HG02970 (cell line): Measurements from ENCODE around the gene ALDH9A1.
"Not testable (repeated sequence)": the region's sequence is repeated elsewhere in the genome, so short reads cannot be mapped to it uniquely, and the experiment has no call there.

Source experiments
- ATAC-seq: cut with Tn5 transposase; IDR thresholded peaks from one replicate; pipeline ENCODE4 v1.9.1; 2021; ENCODE audit warnings: mild to moderate bottlenecking, moderate library complexity, moderate number of reproducible peaks; ENCODE audit not compliant: unreplicated experiment, low FRiP score

ALDH9A1 gene

DNA sequence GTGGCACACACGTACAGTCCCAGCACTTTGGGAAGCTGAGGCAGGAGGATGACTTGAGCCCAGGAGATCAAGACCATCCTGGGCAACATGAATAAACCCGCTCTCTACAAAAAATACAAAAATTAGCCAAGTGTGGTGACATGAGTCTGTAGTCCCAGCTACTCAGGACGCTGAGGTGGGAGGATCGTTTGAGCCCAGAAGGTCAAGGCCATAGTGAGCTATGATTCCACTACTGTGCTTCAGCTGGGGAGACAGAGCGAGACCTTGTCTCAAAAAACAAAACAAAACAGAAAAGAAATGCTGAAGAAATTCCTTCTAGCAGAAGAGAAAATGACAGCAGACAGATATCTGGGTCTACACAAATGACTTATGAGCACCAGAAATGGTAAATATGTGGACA lies 10.3 kb downstream of the ALDH9A1 start:
- ATAC-seq, result no peak

DNA sequence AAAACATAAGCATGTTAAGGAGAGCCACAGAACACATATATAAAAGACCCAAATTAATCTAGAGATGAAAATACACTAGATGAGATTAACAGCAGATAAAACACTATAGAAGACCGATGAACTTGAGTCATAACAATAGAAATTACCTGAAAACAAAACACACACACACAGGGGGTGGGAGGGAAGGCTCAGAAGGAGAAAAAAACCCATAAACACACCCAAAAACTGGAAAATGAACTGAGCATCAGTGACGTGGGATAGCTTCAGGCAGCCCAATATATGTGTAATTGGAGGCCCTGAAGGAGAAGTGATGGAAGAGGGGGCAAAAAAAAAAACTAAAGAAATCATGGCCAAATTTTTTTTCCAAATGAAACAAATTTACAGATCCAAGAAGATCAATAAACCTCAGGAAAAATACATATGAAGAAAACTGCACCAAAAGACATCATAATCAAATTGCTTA lies 11.4 kb downstream of the ALDH9A1 start:
- ATAC-seq, result no peak

DNA sequence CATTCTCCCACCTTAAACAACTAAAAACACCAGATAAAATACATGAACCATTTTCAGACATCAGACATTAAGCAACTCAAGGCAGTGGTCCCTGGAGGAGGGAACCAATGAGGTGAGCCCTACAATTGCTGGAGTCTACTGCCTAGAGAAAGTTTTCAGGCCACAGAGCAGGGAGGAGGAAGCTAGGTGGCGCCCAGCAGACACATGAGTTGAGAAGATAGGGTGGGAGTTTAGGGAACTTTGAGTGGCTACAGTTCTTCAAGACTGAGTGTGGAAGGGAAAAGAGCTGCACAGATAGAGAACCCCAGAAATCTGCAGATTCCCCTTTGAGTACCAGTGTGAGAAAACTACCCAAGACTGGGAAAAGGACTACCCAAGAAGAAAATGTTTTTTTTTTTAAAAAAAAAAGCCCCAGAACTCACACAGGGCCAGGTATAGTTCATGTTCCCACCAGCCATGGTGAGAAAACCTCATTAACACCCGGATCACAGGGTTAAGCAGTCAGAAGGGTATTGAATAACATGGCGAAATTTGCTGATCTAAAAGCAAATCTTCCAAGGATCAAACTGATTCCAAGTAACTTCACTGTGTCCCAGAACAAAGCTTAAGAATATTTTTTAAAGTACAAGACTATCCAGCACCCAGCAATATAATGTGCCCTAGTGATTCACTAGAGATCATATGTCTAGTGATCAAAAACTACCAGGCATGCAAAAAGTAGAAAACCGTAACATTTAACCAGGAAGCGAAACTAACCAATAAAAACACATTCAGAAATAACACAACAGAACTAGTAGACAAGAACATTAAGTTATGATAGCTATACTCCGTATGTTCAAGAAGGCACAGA lies 12.0 kb downstream of the ALDH9A1 start:
- no peak for ATAC-seq

DNA sequence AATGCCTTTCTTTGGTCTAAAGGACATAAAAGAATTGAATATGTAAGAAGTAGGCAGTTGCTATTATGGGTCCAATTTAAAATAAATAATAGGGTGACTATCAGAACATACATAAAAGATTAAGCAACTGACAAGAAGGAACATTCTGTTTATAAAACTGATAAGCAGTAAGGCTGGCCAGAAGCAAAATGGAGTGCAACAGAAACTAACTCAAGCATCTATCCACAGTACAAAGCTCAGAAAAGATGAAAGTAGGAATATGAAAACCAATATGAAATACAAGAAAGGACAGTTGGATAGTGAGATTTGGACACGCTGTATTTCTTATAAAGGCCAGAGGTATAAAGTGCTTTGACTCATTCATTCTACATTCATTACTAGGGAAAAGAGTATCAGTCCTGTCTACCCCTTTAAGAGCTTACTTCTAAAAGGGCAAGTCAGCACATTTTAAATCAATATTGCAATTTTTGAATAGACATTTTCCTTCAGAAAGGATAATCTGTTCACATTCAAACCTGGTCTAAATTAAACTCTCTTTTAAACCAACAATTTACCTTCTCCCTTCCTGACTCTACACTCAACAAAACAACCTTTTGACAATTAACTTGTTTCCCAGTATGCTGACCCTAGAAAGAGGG lies 14.4 kb downstream of the ALDH9A1 start:
- no peak for ATAC-seq

DNA sequence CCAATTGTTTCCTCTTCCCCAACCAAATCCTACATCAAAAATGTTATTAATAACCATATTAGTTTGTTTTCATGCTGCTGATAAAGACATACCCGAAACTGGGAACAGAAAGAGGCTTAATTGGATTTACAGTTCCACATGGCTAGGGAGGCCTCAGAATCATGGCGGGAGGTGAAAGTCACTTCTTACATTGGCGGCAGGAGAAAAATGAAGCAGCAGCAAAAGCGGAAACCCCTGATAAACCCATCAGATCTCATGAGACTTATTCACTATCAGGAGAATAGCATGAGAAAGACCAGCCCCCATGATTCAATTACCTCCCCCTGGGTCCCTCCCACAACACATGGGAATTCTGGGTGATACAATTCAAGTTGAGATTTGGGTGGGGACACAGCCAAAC lies 17.6 kb downstream of the ALDH9A1 start:
- ATAC-seq, result not testable (repeated sequence)

DNA sequence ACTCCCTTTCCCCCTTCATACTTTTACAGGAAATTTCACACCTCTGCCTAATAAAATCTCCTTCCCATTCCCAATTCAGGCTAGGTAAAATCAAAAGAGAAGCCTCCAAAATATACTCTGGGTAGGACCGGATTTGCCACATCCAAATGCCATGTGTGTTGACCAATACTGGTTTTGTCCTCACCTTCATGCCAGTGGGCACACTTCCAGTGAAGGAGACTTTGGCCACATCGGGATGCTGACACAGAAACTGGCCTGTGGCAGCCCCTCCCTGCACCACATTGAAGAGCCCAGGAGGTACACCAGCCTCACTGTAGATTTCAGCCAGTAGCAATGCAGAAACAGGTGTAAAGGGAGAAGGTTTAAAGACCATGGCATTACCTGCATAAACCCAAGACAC lies 18.1 kb downstream of the ALDH9A1 start:
- ATAC-seq, result no peak

DNA sequence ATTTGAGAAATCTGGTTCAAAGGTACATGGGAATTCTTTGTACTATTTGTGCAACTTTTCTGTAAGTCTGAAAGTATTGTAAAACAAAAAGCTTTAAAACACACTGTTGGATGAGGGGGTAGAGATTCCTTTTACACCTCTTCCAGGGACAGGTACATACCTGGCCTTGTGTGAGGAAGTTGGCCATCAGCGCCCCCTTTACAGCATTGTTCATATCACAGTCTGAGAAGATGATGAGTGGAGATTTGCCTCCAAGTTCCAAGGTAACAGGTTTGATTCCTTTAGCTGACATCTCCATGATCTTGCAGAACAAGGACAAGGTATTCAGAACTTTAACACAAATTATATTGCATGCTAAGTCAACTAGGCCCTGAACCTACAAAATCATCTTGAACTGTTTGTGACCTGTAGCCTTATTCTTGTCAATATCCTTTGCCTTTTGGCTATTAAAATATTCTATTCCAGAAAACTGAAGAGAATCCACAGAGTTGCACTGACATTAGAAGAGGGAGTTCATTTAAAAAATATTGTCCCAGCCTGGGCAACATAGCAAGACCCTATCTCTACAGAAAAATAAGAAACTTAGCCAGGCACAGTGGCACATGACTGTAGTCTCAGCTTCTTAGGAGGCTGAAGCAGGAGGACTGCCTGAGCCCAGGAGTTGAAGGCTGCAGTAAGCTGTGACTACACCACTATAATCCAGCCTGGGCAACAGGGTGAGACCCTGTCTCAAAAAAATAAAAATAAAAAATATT lies 18.9 kb downstream of the ALDH9A1 start:
- ATAC-seq, result no peak

DNA sequence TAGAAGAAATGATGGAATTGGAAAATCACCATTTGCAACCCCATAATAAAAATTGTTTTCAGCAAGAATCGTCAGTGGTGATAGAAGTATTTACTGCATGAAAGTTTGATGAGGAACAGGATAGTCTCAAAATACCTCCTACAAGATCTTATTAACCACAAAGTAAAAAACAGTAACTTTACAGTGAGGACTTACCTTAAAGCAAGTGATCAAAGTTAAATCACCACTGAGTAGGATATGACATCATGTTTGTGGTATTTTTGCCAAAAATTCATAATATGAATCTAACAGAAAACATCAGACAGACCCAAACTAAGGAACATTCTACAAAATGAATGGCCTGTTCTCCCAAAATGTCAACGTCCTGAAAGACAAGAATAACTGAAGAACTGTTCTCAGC lies 19.9 kb downstream of the ALDH9A1 start:
- ATAC-seq, result no peak

DNA sequence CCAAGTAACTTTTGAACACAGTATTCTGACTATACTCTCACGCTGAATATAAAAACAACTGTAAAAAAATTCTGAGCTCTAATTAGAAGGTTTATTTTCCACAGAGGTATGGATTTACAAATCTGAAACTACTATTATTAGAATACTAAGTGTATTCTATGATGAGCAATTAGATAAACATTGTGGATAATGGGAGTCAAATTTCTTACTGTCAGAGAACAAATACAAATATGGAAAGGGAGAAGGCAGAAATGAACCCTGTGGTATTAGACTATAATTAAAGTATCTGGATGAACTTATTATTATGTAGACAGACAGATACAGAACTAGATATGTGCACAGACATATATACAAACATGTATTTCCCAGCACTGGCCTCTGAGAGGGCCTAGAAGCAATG lies 22.6 kb downstream of the ALDH9A1 start:
- no peak for ATAC-seq

DNA sequence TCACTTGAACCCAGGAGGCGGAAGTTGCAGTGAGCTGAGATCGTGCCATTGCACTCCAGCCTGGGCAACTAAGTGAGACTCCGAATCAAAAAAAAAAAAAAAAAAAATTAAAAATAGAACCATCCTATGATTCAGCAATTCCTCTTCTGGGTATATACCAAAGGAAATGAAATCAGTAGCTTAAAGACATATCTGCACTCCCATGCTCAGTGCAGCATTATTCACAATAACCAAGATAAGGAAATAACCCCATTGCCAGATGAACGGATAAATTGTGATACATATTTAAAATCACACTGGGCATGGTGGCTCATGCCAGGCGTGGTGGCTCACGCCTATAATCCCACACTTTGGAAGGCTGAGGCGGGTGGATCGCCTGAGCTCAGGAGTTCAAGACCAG lies 23.8 kb downstream of the ALDH9A1 start:
- no peak for ATAC-seq

DNA sequence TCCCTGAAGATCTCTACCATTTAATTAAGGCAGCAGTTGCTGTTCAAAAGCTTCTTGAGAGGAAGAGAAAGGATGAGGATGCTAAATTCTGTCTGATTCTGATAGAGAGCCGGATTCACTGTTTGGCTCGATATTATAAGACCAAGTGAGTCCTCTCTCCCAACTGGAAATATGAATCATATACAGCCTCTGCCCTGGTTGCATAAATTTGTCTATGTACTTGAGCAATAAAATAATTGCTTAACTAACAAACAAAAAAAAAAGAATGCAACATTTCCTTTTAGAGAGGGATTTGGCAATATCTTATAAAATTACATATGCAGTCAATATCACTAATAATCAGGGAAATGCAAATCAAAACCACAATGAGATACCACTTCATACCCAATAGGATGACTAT lies 26.8 kb downstream of the ALDH9A1 start:
- ATAC-seq, result no peak

DNA sequence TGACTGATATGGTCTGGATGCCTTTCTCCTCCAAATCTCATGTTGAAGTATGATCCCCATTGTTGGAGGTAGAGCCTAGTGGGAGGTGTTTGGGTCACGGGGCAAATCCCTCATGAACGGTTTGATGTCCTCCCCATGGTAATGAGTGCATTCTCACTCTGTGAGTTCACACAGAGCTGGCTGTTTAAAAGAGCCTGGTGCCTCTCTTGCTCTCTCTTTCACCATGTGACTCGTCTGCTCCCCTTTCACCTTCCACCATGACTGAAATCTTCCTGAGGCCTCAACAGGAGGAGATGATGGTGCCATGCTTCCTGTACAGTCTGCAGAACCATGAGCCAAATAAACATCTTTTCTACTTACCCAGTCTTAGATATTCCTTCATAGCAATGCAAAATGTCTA lies 30.2 kb downstream of the ALDH9A1 start:
- no peak for ATAC-seq

DNA sequence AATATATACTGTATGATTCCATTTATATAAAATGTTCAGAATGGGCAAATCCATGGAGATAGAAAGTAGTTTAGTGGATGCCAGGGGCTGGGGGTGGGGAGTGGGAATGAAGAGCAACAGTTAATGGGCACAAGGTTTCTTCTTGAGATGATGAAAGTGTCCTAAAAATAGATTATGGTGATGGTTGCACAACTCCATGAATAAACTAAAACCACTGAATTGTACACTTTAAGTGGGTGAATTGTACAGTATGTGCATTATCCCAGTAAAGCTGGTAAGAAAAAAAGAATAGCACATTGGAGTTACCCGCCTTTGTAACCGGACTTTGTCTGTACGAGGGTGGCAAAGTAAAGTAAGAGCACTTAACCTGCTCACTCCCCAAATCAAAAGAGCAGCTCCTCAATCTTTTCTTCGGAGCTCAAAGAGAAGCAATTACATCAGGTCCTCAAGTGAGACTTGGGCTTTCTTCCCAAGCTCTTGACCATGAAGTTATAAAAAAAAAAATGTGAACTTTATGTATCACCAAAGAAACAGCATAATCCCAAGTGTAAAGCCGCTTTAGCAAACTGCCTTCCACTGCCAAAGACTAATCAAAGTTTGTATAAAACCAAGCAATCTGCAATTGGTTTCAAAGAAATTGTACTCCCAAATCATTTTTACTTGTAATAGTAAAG lies 32.1 kb downstream of the ALDH9A1 start:
- no peak for ATAC-seq

DNA sequence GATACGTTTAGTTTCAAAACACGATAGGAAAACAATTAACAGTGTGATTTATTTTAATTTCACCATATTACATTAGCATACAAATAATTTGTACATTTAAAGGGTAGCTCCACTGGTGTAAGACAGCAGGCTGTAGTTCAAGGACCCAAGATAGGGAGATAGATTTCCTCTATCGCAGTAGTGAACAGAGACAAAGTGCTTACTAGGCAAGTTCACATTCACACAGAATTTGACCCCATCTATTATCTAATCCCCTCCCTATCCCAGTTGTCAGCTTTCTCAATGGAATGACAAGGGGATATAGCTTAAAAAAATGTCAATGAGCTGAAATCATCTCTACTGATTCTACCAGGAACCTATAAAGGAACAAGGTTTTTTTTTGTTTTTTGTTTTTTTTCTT lies 36.2 kb downstream of the ALDH9A1 start:
- no peak for ATAC-seq

DNA sequence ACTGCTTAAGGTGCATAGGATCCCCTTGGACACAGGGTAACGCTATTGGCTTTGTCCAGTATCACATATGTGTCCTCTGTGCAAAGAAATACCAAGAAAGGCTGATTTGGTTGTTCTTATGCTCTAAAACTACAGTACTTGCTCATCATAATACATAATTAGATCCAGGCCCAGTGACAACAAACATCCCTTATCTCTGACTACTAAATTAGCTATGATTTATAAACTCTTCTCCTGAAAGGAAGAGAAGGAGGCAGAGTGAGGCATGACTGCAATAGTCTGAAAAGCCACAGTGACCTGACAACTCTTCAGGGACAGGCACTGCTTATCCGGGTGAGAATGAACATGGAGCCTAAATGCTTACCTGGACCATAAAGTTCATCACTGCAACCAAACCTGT lies 36.7 kb downstream of the ALDH9A1 start:
- no peak for ATAC-seq

DNA sequence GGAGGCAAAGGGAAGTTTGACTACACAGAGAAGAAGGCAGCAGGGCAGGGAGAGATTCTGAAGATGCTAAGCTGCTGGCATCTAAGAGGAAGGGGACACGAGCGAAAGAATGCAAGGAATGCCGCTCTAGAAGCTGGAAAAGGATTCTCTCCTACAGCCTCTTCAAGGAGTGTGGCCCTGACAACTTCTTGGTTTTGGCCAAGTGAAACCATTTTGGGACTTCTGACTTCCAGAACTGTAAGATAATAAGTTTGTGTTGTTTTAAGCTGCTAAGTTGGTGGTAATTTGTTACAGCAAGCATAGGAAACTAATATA lies 38.8 kb downstream of the ALDH9A1 start:
- ATAC-seq, result no peak

DNA sequence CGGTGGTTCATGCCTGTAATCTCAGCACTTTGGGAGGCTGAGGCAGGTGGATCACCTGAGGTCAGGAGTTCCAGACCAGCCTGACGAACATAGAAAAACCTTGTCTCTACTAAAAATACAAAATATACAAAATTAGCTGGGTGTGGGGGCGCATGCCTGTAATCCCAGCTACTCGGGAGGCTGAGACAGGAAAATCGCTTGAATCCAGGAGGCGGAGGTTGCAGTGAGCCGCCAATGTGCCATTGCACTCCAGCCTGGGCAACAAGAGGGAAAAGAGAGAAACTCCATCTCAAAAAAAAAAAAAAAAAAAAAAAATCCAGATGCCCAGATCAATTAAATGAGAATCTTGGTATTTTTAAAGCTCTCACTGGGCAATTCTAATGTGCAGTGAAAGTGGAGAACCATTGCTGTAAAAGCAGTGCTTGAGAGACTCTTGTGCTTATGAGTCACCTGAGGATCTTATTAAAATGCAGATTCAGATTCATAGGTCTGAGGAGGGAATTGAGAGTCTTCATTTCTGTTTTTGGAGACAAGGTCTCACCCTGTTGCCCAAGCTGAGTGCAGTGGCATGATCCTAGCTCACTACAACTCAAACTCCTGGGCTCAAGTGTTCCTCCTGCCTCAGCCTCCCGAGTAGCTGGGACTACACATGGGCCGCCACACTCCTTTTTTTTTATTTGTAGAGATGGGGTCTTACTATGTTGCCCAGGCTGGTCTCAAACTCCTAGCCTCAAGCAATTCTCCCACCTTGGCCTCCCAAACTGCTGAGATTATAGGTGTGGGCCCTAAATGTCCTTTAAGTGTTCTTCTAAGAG lies 39.4 kb downstream of the ALDH9A1 start:
- not testable (repeated sequence) for ATAC-seq

DNA sequence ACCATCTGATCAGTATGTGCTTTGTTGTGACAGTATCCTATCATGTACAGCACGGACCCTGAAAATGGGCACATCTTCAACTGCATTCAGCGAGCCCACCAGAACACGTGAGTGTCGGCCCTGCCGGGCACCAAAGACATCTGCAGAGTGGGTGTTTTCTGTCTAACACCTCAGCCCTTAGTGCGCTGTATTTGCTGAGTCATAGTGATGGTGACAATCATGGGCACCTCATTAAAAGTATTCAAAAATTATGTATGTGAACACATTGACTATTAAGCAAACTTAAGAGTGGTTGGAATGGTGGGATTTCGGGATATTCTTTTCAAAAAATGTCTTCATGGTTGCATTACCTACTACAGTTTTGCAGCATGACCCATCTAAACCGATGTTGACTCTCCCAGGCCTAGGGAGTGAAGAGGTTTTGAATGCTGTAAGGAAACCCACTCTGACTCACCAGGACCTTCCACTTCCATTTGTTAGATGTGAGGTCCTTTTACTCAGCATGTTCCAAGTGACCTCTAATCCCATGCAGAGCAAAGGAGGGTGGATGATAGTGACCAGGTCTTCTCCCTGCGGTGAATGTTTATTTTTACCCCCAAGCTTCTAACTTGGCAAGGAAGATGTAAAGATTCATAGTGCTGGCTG lies 47.3 kb downstream of the ALDH9A1 start:
- no peak for ATAC-seq

DNA sequence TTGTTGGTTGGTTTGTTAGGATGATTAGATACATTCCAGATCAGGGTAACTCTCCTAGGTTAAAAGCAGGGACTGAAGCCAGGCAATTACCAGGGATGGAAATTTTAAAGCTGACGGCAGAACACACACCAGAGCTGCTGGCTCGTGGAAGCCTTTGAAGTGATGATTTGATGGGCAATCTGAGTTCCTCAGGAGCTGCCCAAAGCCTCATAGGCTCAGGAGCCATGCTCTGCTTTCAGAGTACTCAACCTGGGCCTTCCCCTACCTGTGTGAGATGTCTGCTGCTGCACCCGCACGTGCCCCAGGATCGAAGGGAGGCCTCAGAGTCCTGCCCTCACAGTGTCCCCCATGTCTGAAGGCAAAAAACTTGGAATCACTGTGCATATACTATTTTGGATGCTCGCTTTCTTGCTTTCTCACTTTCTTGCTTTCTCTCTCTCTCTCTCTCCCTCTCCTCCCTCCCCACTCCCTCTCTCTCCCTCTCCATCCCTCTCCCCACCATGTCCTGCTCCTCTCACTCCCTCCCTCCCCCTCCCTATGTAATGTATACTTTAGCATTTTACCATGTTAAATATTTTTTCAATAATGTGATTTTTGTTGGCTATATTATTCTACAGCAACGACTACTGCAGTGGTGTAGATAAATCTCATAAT lies 49.3 kb downstream of the ALDH9A1 start:
- ATAC-seq, result no peak
